ENCODE measurements around the gene MLXIP.

MLXIP gene

DNA sequence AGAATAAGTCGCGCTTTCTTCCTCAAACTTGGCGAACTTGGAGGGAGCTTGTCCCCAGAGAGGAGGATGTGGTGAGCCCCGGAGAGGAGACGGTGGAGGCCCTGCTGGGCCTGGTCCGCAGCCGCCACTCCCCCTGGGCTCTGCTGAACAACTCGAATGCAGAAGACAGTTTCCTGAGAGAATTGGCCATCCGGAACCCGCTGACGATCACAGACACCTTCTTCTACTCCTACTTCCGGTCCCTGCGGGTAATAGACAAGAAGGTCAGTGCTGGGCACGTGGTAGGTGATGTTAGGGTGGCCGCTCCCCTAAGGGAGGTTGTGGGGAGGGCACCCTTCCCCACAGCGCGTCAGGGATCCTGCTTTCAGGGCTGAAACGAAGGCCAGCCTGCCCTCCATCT, 106.0 kb downstream of the MLXIP start:
- Histone ChIP-seq H3K27me3 (ENCODE audit: insufficient read depth, low read depth, severe bottlenecking) (no peaks in the 10 kb centered on the region), H3K27ac (no peak overlapping the region), H3K9me3 (ENCODE audit: severe bottlenecking) (no peaks in the 10 kb centered on the region), H3K36me3 (no peaks in the 10 kb centered on the region), H3K4me3 (ENCODE audit: low read depth, low read length) (no peak overlapping the region)
- no peak for DNase-seq
- TF ChIP-seq, protein P1, sequence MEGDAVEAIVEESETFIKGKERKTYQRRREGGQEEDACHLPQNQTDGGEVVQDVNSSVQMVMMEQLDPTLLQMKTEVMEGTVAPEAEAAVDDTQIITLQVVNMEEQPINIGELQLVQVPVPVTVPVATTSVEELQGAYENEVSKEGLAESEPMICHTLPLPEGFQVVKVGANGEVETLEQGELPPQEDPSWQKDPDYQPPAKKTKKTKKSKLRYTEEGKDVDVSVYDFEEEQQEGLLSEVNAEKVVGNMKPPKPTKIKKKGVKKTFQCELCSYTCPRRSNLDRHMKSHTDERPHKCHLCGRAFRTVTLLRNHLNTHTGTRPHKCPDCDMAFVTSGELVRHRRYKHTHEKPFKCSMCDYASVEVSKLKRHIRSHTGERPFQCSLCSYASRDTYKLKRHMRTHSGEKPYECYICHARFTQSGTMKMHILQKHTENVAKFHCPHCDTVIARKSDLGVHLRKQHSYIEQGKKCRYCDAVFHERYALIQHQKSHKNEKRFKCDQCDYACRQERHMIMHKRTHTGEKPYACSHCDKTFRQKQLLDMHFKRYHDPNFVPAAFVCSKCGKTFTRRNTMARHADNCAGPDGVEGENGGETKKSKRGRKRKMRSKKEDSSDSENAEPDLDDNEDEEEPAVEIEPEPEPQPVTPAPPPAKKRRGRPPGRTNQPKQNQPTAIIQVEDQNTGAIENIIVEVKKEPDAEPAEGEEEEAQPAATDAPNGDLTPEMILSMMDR (IDR thresholded peaks at IDR 0.05; ENCODE audit: low read depth, low read length) = no peak

DNA sequence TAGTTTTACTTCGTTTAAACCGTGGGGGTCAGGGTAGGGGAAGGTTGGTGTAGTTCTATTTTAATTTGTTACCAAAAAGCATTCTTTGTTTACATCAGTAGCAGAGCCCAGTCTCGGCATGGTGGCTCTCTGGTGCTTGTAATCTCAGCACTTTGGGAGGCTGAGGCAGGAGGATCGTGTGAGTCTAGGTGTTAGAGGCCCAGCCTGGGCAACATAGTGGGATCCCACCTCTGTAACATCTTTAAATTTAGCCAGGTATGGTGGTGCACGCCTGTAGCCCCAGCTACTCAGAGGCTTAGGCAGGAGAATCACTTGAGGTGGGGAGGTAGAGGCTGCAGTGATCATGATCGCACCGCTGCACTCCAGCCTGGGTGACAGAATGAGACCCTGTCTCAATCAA, 106.5 kb downstream of the MLXIP start:
- Histone ChIP-seq H3K27me3 (ENCODE audit: insufficient read depth, low read depth, severe bottlenecking) (no peaks in the 10 kb centered on the region), H3K36me3 (no peaks in the 10 kb centered on the region), H3K4me3 (ENCODE audit: low read depth, low read length) (no peak overlapping the region), H3K27ac (no peak overlapping the region), H3K9me3 (ENCODE audit: severe bottlenecking) (no peaks in the 10 kb centered on the region)
- TF ChIP-seq, protein P1 (IDR thresholded peaks at IDR 0.05; ENCODE audit: low read depth, low read length) = no peak
- no peak for DNase-seq

DNA sequence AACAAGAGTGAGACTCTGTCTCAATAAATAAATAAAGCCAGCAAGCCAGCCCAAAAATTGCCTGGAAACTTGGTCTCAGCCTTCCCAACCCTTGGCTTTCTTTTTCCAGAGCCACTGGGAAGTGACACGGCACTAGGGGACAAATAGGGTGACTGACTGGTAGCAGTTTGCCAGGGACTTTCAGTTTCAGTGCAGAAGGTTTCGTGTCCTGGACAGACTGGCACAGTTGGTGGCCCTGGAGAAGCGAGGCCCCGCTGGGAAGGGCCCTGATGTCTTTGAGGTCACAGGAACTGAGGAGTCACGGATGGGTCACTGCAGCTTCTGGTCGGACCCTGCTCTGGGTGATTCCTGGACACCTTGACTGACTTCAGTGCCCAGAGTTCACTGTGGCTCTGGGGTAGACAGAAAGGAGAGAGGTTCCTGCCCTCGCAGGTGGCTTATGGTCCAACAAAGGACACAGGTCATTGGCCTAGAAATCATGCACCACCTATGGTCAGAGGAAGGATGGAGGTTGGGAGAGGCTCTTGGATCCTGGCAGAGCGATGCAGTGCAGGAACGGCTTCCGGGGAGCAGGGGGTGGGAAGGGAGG, 107.0 kb downstream of the MLXIP start:
- Histone ChIP-seq H3K36me3 (no peaks in the 10 kb centered on the region), H3K9me3 (ENCODE audit: severe bottlenecking) (no peaks in the 10 kb centered on the region), H3K4me3 (ENCODE audit: low read depth, low read length) (no peak overlapping the region), H3K27ac (no peak overlapping the region), H3K27me3 (ENCODE audit: insufficient read depth, low read depth, severe bottlenecking) (no peaks in the 10 kb centered on the region)
- no peak for DNase-seq
- TF ChIP-seq, protein P1 (IDR thresholded peaks at IDR 0.05; ENCODE audit: low read depth, low read length) = no peak

DNA sequence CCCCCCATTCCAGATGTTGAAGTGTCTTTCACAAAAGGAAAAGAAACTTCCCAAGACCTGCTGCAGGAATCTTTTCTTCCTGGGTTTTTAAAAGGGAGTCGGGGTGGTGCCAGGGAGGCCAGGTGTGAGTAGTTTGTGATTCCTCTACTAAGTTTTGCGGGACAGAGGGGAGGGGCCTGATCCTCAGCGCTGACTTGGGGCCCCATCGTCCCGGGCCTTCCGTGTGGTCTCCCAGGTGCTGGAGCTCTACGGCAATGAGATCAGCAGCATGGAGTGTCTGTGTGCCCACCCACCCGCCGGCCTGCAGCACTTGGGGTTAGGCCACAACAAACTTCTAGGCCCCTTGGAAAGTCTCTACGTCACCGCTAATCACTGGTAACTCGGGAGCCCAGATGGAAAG, 108.9 kb downstream of the MLXIP start:
- no peaks in the 10 kb centered on the region for H3K36me3 ChIP-seq
- no peaks in the 10 kb centered on the region for H3K9me3 ChIP-seq (ENCODE audit: severe bottlenecking)
- no peaks in the 10 kb centered on the region for H3K27me3 ChIP-seq (ENCODE audit: insufficient read depth, low read depth, severe bottlenecking)
- H3K27ac ChIP-seq = no peak overlapping the region
- no peak overlapping the region for H3K4me3 ChIP-seq (ENCODE audit: low read depth, low read length)
- TF ChIP-seq, protein P1 (IDR thresholded peaks at IDR 0.05; ENCODE audit: low read depth, low read length) = no peak
- no peak for DNase-seq

DNA sequence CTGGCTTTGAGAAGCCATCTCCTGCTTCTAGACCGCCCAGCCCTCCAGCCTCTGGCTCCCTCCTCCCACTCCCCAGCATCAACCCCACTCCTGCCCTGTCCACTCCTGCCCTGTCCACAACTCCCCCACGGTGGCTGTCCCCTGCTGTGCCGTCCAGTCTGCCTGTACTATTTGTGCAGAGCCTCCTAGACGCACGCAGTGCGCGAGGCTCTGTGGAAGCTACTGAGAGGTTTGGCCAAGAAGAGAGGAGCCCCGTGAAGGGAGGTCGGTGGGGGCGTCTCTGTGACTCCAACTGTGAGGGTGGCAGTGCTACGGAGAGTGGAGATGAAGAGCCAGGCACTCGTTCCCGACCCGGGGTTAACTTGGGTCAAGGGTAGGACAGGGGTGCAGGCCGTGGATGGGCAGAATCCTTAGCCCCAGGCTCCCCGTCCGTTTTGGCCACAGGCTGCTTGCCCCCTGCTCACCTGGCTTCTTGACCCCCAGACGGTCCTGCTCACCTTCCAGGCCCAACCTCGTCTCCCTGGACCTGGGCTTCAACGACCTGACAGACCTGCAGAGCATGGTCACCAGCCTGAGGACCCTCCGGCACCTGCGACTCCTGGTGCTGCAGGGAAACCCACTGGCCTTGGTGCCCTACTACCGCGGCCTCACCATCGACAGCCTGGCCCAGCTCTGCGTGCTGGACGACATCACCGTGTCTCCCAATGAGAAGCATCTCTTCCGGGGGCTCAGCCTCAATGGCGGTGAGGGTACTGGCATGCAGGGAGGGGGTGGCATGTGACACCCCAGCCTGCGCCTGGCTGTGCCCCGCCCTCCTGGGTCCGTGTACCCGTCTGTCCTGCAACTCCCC, 111.3 kb downstream of the MLXIP start:
- Histone ChIP-seq H3K36me3 (no peaks in the 10 kb centered on the region), H3K4me3 (ENCODE audit: low read depth, low read length) (no peak overlapping the region), H3K27me3 (ENCODE audit: insufficient read depth, low read depth, severe bottlenecking) (no peaks in the 10 kb centered on the region), H3K9me3 (ENCODE audit: severe bottlenecking) (no peaks in the 10 kb centered on the region), H3K27ac (no peak overlapping the region)
- TF ChIP-seq, protein P1 (IDR thresholded peaks at IDR 0.05; ENCODE audit: low read depth, low read length) = no peak
- no peak for DNase-seq
